H1 (cell line): ENCODE measurements around the gene FES. TPM values are rescaled to one million over a fixed set of nuclear protein-coding genes. Genes with fewer than 3 reads are reported as not detected.
A peak's percentile ranks its signal among the peaks of the same experiment; 100 is the strongest.

Experiments used
- CTCF ChIA-PET: fragments of 300-600 bp; sonication (Branson Sonifier 250); formaldehyde crosslinking; loops from one replicate; lab custom pipeline; 2021; ENCODE audit not compliant: partially characterized antibody; lab: Charles Lee
- POLR2A ChIA-PET: fragments of 300-600 bp; sonication (Branson Sonifier 250); formaldehyde crosslinking; loops from one replicate; lab custom pipeline; 2021; ENCODE audit warnings: inconsistent platforms; ENCODE audit not compliant: partially characterized antibody; lab: Charles Lee
- DNase-seq, 2 experiments: peaks; one replicate each; pipeline versions ENCODE4 v3.0.0 to v3.0.0-alpha.2; 2010 to 2022; ENCODE audit warnings: low spot score in 2 of 2, low read depth in 1 of 2, mixed read lengths in 1 of 2
- FAIRE-seq: peaks from 2 replicates; lab custom pipeline; 2011; peaks lifted over from hg19 to GRCh38; lab: Jason Lieb, UNC
- H2AFZ ChIP-seq: 2 replicates; pipeline ENCODE4 v1.8.1; 2012; ENCODE audit warnings: low read length, inconsistent platforms
- H2AK5ac ChIP-seq: 2 replicates; pipeline ENCODE4 v1.6.1; 2013; ENCODE audit warnings: low read depth, low read length
- H2BK120ac ChIP-seq: replicated peaks from 2 replicates; pipeline ENCODE3; 2013; ENCODE audit warnings: low read depth, low read length, inconsistent platforms
- H2BK12ac ChIP-seq: 2 replicates; pipeline ENCODE4 v1.6.1; 2013; ENCODE audit warnings: low read depth, low read length
- H2BK15ac ChIP-seq: 2 replicates; pipeline ENCODE4 v1.6.1; 2013; ENCODE audit warnings: low read length
- H2BK20ac ChIP-seq: 2 replicates; pipeline ENCODE4 v1.6.1; 2013; ENCODE audit warnings: low read length
- H2BK5ac ChIP-seq: 2 replicates; pipeline ENCODE4 v1.6.1; 2013; ENCODE audit warnings: low read depth, low read length
- H3K14ac ChIP-seq: 2 replicates; pipeline ENCODE4 v1.6.1; 2013; ENCODE audit warnings: inconsistent platforms; ENCODE audit not compliant: insufficient read length
- H3K18ac ChIP-seq: 2 replicates; pipeline ENCODE4 v1.6.1; 2013; ENCODE audit warnings: low read length; ENCODE audit errors: extremely low read depth
- H3K23ac ChIP-seq: 2 replicates; pipeline ENCODE4 v1.6.1; 2013; ENCODE audit warnings: inconsistent platforms; ENCODE audit not compliant: insufficient read length
- H3K23me2 ChIP-seq: 2 replicates; pipeline ENCODE4 v1.6.1; 2013; ENCODE audit warnings: low read depth, low read length
- H3K27ac ChIP-seq: 2 replicates; pipeline ENCODE4 v1.6.1; 2011; ENCODE audit warnings: low read depth, low read length, inconsistent platforms
- H3K27me3 ChIP-seq, 4 experiments: replicated peaks in 1 of 4; 1 replicate in 1 of 4; 2 replicates in 3 of 4; pipeline versions ENCODE4 v1.6.1 to v1.8.1; 2011 to 2013; ENCODE audit warnings: low read length in 3 of 4, mild to moderate bottlenecking in 3 of 4, inconsistent platforms in 2 of 4, mixed read lengths in 2 of 4, moderate library complexity in 1 of 4; ENCODE audit not compliant: control insufficient read depth in 3 of 4, insufficient read depth in 3 of 4; ENCODE audit errors: extremely low read depth in 1 of 4
- H3K36me3 ChIP-seq, 4 experiments: 2 replicates each; pipeline versions ENCODE4 v1.6.1 to v1.8.1; 2011 to 2013; ENCODE audit warnings: mild to moderate bottlenecking in 4 of 4, low read length in 3 of 4, moderate library complexity in 2 of 4, control low read depth in 1 of 4, inconsistent platforms in 1 of 4; ENCODE audit not compliant: insufficient read depth in 4 of 4, control insufficient read depth in 2 of 4
- H3K4ac ChIP-seq: replicated peaks from 2 replicates; pipeline ENCODE3; 2013; ENCODE audit warnings: low read length, low read depth, mixed read lengths, inconsistent platforms; ENCODE audit not compliant: insufficient read length
- H3K4me1 ChIP-seq, 4 experiments: replicated peaks in 1 of 4; 1 replicate in 1 of 4; 2 replicates in 3 of 4; pipeline versions ENCODE4 v1.6.1 to v1.8.1; 2011 to 2013; ENCODE audit warnings: low read length in 3 of 4, inconsistent platforms in 2 of 4, mixed read lengths in 1 of 4; ENCODE audit not compliant: insufficient read depth in 4 of 4, control insufficient read depth in 3 of 4
- H3K4me2 ChIP-seq, 2 experiments: 2 replicates each; pipeline versions ENCODE4 v1.6.1 to v1.8.1; 2011 to 2013; ENCODE audit warnings: low read depth in 2 of 2, low read length in 2 of 2, control low read depth in 1 of 2, inconsistent platforms in 1 of 2, mild to moderate bottlenecking in 1 of 2; ENCODE audit not compliant: insufficient read depth in 1 of 2
- H3K4me3 ChIP-seq, 4 experiments: fragments of 200-600, 300-600 bp in 1 of 4; sonication (generic), shearing (Covaris generic), sonication (Bioruptor Twin) in 1 of 4; 2 replicates each; pipeline versions ENCODE4 v1.5.1 to v1.8.1; 2011 to 2016; ENCODE audit warnings: low read length in 4 of 4, low read depth in 3 of 4, control low read depth in 2 of 4, inconsistent platforms in 2 of 4, mild to moderate bottlenecking in 2 of 4, mixed read lengths in 1 of 4, moderate library complexity in 1 of 4; ENCODE audit not compliant: insufficient read depth in 2 of 4; ENCODE audit errors: extremely low read depth in 1 of 4
- H3K56ac ChIP-seq: replicated peaks from 2 replicates; pipeline ENCODE3; 2013; ENCODE audit warnings: low read depth, mild to moderate bottlenecking, mixed read lengths, low read length, inconsistent platforms; ENCODE audit not compliant: insufficient read length
- H3K79me1 ChIP-seq: 2 replicates; pipeline ENCODE4 v1.6.1; 2013; ENCODE audit warnings: low read depth, low read length, control low read depth
- H3K79me2 ChIP-seq, 2 experiments: 2 replicates each; pipeline versions ENCODE4 v1.6.1 to v1.8.1; 2012 to 2013; ENCODE audit warnings: low read length in 2 of 2, mild to moderate bottlenecking in 2 of 2, inconsistent platforms in 1 of 2; ENCODE audit not compliant: insufficient read depth in 2 of 2, control insufficient read depth in 1 of 2
- H3K9ac ChIP-seq, 4 experiments: replicated peaks in 1 of 4; 1 replicate in 1 of 4; 2 replicates in 3 of 4; pipeline versions ENCODE4 v1.6.1 to v1.8.1; 2011 to 2013; ENCODE audit warnings: low read depth in 3 of 4, low read length in 3 of 4, control low read depth in 2 of 4, mild to moderate bottlenecking in 2 of 4, moderate library complexity in 2 of 4, inconsistent platforms in 1 of 4; ENCODE audit errors: extremely low read depth in 1 of 4
- H3K9me3 ChIP-seq, 2 experiments: 2 replicates each; pipeline versions ENCODE4 v1.6.1 to v1.8.1; 2012 to 2013; ENCODE audit warnings: mild to moderate bottlenecking in 2 of 2, moderate library complexity in 2 of 2, control low read depth in 1 of 2, inconsistent platforms in 1 of 2, low read depth in 1 of 2, low read length in 1 of 2, mixed read lengths in 1 of 2; ENCODE audit not compliant: insufficient read depth in 2 of 2
- H4K20me1 ChIP-seq, 2 experiments: replicated peaks in 1 of 2; 2 replicates each; pipeline versions ENCODE3 to v1.8.1; 2011 to 2013; ENCODE audit warnings: inconsistent platforms in 2 of 2, low read length in 2 of 2, mild to moderate bottlenecking in 1 of 2; ENCODE audit not compliant: insufficient read depth in 2 of 2, control insufficient read depth in 1 of 2
- H4K5ac ChIP-seq: 2 replicates; pipeline ENCODE4 v1.6.1; 2013; ENCODE audit warnings: low read length, low read depth, mixed read lengths, inconsistent platforms; ENCODE audit not compliant: insufficient read length
- H4K8ac ChIP-seq: 2 replicates; pipeline ENCODE4 v1.8.0; 2013; ENCODE audit warnings: mild to moderate bottlenecking, moderate library complexity, low read length, inconsistent platforms; ENCODE audit not compliant: insufficient read depth; ENCODE audit errors: extremely low read depth
- H4K91ac ChIP-seq: replicated peaks from 2 replicates; pipeline ENCODE3; 2013; ENCODE audit warnings: low read length, mixed read lengths, inconsistent platforms; ENCODE audit not compliant: insufficient read length
- CREB1 ChIP-seq: IDR thresholded peaks from 2 replicates; pipeline ENCODE4 v1.6.1; 2012; ENCODE audit warnings: inconsistent platforms
- KDM4A ChIP-seq: IDR thresholded peaks from one replicate; pipeline ENCODE4 v1.7.1; 2012; ENCODE audit warnings: low read depth, mild to moderate bottlenecking, moderate library complexity, low read length, inconsistent platforms; ENCODE audit not compliant: severe bottlenecking
- RBBP5 ChIP-seq: IDR thresholded peaks from 2 replicates; pipeline ENCODE4 v1.7.1; 2012; ENCODE audit warnings: low read depth, mild to moderate bottlenecking, inconsistent platforms, low read length, moderate library complexity, borderline replicate concordance
- WGBS, 2 experiments: shearing (Covaris generic) in 1 of 2; methylation state at CpG; one replicate each; pipeline versions ENCODE4 v1.1.6 to v1.1.7; 2013 to 2015; ENCODE audit warnings: low lambda C conversion rate in 2 of 2, mixed read lengths in 2 of 2, inconsistent platforms in 1 of 2, low coverage in 1 of 2, missing lambda C conversion rate in 1 of 2; ENCODE audit not compliant: insufficient replicate concordance in 2 of 2, insufficient coverage in 1 of 2, insufficient read length in 1 of 2; ENCODE audit errors: extremely low coverage in 1 of 2, missing lambda C conversion rate in 1 of 2; 5-methylcytosine and 5-hydroxymethylcytosine counted together
- polyA plus RNA-seq, 7 experiments: library from polyadenylated mRNA; depleted of rRNA in 3 of 7; stranded (reverse) in 5 of 7; unstranded in 2 of 7; fragments of >200 nt in 5 of 7; fragments of 200-250 nt in 2 of 7; gene quantifications; 1 replicate in 5 of 7; 2 replicates in 1 of 7; 4 replicates in 1 of 7; pipeline versions ENCODE4 v1.2.1 to v1.2.3, GENCODE V29; 2011 to 2013; ENCODE audit warnings: missing spikeins in 2 of 7, mixed read lengths in 2 of 7
- total RNA-seq: library from RNA; stranded (reverse); fragmentation: NEBNext Ultra II Directional; extraction: Animal tissue kit (Norgen Biotek cat#: 25700); gene quantifications from 2 replicates; pipeline ENCODE4 v1.2.1, GENCODE V29; 2021

FES gene
- total and polyA plus RNA-seq, 2 of the 8 experiments (the other 6 are each of a cell fraction or from before 2014, with no cell fraction given), result 8.5 to 8.6 TPM

GRCh38 chr15:90840954-90841353 is 43.4 kb upstream of the FES start:
- Histone ChIP-seq H2AFZ (no peak overlapping the region), H2BK5ac (peak overlapping the region; percentile 86; the same call in 1 of the 2 replicates), H3K27me3 (no peaks in the 10 kb centered on the region), H2AK5ac (no peak overlapping the region), H3K23ac (no peak overlapping the region), H3K79me1 (no peaks in the 10 kb centered on the region), H3K9ac (no peak overlapping the region), H3K4me1 (peaks cover 6 to 21% (median 18%) of the 10 kb centered on the region in 4 experiments), H3K4ac (no peak overlapping the region), H3K23me2 (no peaks in the 10 kb centered on the region), H3K79me2 (no peaks in the 10 kb centered on the region), H2BK15ac (0 out of 2 replicates have a peak overlapping the region, but pooled peaks have one; percentile 61), H4K91ac (peak overlapping the region; percentile 4), H2BK12ac (peak overlapping the region; percentile 13; the same call in 1 of the 2 replicates), H2BK20ac (peak overlapping the region; percentile 97), H4K8ac (no peak overlapping the region), H4K20me1 (no peaks in the 10 kb centered on the region), H4K5ac (no peak overlapping the region), H3K18ac (peak overlapping the region; percentile 87; the same call in 1 of the 2 replicates), H3K4me3 (no peak overlapping the region), H3K56ac (no peak overlapping the region), H3K36me3 (no peaks in the 10 kb centered on the region), H2BK120ac (no peak overlapping the region), H3K27ac (0 out of 2 replicates have a peak overlapping the region, but pooled peaks have one; percentile 5), H3K9me3 (no peaks in the 10 kb centered on the region), H3K14ac (no peak overlapping the region), H3K4me2 (no peak overlapping the region)
- CTCF ChIA-PET, result interaction anchor here (0.6 to 3.2 kb wide), 5 partner anchors 13 to 45 kb away, joined by 3 to 14 read pairs (median 5); no protein-coding TSS in a partner anchor
- no peak for FAIRE-seq
- POLR2A ChIA-PET, result interaction anchor here (1.1 to 1.4 kb wide), 3 partner anchors 17 to 28 kb away, joined by 3 read pairs; no protein-coding TSS in a partner anchor
- no peak for TF ChIP-seq CREB1
- no peak for TF ChIP-seq RBBP5
- TF ChIP-seq KDM4A, result no peak
- 85% methylated on average over 8 of the region's 8 CpGs; no CpG with 5 or more reads in 1 of the 2 experiments for WGBS, 2 experiments
- no peak for DNase-seq
